ENCODE results near the gene ABTB1. TPM values are rescaled to one million over a fixed set of nuclear protein-coding genes. Genes with fewer than 3 reads are reported as not detected.

ABTB1 gene
- total and polyA plus RNA-seq, 9 of the 15 experiments (the other 6 are each of a cell fraction or from before 2014, with no cell fraction given), result 0.04 to 2.3 (median 0.55) TPM; not detected in 1

DNA sequence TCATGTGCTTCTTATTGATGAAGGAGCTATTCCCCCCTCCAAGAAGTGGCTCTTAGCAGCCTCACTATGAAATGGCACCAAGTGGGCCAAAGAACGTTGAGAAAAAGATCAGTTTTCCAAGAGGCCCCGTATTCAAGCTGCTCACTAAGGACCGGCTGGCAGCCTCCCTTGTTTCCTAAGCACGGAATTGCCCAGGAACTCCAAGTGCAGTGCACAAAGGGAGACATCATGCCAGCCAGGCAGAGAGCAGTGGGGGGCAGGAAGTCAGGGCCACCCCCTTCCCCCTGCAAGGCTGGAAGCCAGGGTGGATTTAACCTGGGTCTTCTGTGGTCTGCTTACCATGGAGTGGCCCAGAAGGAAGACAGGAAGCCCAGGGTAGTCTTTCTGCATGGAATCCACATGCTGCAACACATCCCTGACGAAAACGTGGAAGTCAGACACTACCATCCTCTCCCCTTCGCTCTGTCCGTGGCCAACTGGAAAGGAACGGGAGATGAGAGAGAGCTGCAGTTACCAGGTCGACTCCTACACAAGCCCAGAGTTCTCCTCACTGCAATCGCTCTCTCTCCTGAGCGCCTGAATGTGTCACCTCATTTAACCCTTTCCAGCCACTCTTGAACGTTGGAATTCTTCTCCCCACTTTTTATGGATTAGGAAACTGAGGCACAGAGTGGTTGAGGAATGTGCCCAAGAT lies 49.5 kb downstream of the ABTB1 start (continued):
- TF ChIP-seq, protein P1, sequence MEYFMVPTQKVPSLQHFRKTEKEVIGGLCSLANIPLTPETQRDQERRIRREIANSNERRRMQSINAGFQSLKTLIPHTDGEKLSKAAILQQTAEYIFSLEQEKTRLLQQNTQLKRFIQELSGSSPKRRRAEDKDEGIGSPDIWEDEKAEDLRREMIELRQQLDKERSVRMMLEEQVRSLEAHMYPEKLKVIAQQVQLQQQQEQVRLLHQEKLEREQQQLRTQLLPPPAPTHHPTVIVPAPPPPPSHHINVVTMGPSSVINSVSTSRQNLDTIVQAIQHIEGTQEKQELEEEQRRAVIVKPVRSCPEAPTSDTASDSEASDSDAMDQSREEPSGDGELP (CRISPR knock-in tag; IDR thresholded peaks at IDR 0.05; ENCODE audit: borderline replicate concordance), result no peak
- TF ChIP-seq, protein P2, sequence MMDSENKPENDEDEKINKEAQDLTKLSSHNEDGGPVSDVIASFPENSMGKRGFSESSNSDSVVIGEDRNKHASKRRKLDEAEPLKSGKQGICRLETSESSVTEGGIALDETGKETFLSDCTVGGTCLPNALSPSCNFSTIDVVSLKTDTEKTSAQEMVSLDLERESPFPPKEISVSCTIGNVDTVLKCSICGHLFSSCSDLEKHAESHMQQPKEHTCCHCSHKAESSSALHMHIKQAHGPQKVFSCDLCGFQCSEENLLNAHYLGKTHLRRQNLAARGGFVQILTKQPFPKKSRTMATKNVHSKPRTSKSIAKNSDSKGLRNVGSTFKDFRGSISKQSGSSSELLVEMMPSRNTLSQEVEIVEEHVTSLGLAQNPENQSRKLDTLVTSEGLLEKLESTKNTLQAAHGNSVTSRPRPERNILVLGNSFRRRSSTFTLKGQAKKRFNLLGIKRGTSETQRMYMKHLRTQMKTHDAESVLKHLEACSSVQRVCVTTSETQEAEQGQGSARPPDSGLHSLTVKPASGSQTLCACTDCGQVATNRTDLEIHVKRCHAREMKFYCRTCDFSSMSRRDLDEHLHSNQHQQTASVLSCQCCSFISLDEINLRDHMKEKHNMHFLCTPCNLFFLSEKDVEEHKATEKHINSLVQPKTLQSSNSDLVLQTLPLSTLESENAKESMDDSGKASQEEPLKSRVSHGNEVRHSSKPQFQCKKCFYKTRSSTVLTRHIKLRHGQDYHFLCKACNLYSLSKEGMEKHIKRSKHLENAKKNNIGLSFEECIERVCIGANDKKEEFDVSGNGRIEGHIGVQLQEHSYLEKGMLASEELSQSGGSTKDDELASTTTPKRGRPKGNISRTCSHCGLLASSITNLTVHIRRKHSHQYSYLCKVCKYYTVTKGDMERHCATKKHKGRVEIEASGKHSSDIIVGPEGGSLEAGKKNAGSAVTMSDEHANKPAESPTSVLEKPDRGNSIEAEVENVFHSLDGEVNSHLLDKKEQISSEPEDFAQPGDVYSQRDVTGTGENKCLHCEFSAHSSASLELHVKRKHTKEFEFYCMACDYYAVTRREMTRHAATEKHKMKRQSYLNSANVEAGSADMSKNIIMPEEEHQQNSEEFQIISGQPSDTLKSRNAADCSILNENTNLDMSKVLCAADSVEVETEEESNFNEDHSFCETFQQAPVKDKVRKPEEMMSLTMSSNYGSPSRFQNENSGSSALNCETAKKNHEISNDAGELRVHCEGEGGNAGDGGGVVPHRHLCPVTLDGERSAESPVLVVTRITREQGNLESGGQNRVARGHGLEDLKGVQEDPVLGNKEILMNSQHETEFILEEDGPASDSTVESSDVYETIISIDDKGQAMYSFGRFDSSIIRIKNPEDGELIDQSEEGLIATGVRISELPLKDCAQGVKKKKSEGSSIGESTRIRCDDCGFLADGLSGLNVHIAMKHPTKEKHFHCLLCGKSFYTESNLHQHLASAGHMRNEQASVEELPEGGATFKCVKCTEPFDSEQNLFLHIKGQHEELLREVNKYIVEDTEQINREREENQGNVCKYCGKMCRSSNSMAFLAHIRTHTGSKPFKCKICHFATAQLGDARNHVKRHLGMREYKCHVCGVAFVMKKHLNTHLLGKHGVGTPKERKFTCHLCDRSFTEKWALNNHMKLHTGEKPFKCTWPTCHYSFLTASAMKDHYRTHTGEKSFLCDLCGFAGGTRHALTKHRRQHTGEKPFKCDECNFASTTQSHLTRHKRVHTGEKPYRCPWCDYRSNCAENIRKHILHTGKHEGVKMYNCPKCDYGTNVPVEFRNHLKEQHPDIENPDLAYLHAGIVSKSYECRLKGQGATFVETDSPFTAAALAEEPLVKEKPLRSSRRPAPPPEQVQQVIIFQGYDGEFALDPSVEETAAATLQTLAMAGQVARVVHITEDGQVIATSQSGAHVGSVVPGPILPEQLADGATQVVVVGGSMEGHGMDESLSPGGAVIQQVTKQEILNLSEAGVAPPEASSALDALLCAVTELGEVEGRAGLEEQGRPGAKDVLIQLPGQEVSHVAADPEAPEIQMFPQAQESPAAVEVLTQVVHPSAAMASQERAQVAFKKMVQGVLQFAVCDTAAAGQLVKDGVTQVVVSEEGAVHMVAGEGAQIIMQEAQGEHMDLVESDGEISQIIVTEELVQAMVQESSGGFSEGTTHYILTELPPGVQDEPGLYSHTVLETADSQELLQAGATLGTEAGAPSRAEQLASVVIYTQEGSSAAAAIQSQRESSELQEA (IDR thresholded peaks at IDR 0.05; ENCODE audit: low read depth), result no peak
- TF ChIP-seq ZNF3 (CRISPR knock-in tag; IDR thresholded peaks at IDR 0.05) (no peak), U2AF2 (optimal IDR thresholded peaks at IDR 0.05; ENCODE audit: low read depth, low read length) (no peak)

All from K562 (cell line).